Umbilical cord (tissue), 2 donors: ENCODE measurements around the gene ZNF557. TPM values are rescaled to one million over a fixed set of nuclear protein-coding genes. Genes with fewer than 3 reads are reported as not detected.

ENCODE experiments used
- DNase-seq: peaks from one replicate; pipeline ENCODE4 v3.0.0-alpha.2; 2015; ENCODE audit warnings: low spot score
- total RNA-seq: library from RNA; depleted of rRNA; stranded (reverse); fragments of >200 nt; gene quantifications from one replicate; pipeline ENCODE4 v1.2.3, GENCODE V29; 2014; ENCODE audit warnings: low replicate concordance; ENCODE audit not compliant: insufficient read depth

ZNF557 gene
- total RNA-seq, 1 donor from 2014 or later, result 14.7 TPM

DNA sequence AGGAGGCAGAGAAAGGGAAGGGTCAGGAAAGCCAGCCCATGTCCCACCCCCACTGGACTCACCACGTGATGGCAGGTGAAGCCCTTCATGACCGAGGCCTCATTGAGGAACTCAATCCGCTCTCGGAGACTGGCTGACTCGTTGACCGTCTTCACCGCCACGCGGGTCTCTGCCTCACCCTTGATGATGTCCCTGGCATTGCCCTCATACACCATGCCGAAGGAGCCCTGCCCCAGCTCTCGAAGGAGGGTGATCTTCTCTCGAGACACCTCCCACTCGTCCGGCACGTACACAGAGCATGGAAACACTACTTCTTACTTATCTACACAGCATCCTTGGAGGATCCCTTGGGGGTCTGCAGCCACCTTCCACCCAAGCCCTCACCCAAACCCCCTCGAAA, 55.7 kb downstream of the ZNF557 start:
- no peak for DNase-seq

DNA sequence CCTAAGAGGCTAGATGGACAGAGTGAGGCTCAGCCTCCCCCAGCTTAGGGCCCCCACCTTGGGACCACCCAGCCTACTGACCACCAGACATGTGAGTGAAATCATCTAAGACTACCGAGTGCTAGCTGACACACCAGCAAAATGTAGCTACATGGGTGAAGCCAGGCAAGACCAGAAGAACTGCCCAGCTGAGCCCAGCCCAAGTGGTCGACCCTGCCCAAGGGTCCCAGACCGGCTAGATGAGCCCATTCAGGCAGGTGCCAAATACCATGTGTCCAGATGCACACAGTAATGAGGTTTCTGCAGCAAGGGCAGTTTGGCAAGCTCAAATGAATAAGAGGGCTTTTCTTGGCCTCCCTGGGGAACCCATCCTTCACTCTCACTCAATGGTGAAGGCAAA, 56.6 kb downstream of the ZNF557 start:
- DNase-seq, result no peak

DNA sequence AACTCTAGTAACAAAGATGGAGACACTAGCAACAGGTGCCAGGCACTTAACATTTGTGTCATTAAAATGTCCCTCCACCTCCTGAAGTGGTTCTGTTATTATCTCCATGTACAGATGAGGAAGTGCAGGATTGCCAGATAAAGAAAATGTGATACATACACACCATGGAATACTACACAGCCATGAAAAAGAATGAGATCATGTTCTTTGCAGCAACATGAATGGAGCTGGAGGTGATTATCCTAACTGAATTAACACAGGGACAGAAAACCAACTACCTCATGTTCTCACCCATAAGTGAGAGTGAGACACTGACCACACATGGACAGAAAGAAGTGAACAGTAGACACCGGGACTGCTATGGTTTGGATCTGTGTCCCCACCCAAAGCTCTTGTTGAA, 60.5 kb downstream of the ZNF557 start:
- no peak for DNase-seq

DNA sequence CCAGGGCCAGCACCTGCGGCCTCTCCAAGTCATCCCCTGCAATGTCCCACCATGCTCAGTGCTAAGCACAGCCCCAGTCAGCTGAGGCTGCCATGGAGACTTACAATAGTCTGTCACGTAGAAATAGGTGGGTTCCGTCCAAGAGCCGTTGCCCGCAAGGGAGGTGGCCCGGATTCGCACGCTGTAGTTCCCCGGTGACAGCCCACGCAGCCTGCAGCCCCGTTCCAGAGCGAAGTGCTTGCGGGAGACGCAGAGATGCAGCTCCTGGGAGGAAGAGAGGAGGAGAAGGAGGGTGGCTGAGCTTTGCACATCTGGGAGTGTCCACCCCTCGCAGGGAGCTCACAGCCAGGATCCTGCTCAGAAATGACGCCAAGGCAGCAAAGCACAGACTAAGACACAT, 62.6 kb downstream of the ZNF557 start:
- DNase-seq, result no peak

DNA sequence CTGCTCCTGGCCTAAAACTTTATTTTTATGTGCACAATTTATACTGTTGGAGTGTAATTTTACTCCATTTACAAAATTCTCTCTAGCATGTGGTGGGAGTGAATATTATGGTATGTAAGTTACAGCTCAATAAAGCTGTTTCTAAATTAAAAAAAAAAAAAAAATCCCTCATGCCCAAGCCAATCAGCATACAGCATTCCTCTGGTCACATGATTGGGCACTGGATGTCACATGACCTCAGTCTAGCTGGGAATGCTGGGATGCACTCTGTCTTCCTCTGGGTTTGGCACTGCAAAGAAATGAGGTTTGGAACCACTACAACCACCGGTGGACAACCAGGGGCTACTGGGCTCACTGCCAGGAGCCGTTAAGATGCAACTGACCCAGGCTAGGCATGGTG, 67.6 kb downstream of the ZNF557 start:
- no peak for DNase-seq

Other genes with a start within 250 kb of the ZNF557 start
- 13.2 TPM for gene ADGRE1, start 182.1 kb upstream of the ZNF557 start, total RNA-seq
- not detected for gene MBD3L2B, start 48.3 kb upstream of the ZNF557 start, total RNA-seq
- not detected for gene MBD3L5, start 39.1 kb upstream of the ZNF557 start, total RNA-seq
- gene MBD3L4, start 29.5 kb upstream of the ZNF557 start, total RNA-seq, result not detected
- not detected for gene MBD3L2, start 20.4 kb upstream of the ZNF557 start, total RNA-seq
- 1.9 TPM for gene MBD3L3, start 11.0 kb upstream of the ZNF557 start, total RNA-seq
- 36.8 TPM for gene INSR, start 224.7 kb downstream of the ZNF557 start, total RNA-seq